Epidermal melanocyte (primary cell): Measurements from ENCODE around the gene ITGB5.
"Not testable (repeated sequence)": the region's sequence is repeated elsewhere in the genome, so short reads cannot be mapped to it uniquely, and the experiment has no call there.

Experiments
- DNase-seq: peaks from one replicate; pipeline ENCODE4 v3.0.0; 2011; ENCODE audit warnings: low spot score; ENCODE audit not compliant: insufficient read length

ITGB5 gene

DNA sequence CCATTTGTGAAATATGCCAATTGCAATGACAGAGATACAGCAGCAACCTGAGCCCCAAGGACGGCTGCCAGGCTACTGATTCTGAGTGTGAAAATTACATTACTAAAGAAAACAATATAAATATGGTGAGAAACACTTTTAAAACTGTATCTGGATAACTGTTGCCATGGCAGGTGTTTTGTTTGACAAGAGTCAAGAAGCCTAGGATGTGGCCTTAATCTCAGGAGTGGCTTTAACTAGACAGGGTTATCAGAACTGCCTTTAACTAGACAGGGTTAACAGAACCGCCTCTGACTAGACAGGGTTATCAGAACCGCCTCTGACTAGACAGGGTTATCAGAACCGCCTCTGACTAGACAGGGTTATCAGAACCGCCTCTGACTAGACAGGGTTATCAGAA, 98.1 kb downstream of the ITGB5 start:
- DNase-seq, result not testable (repeated sequence)

DNA sequence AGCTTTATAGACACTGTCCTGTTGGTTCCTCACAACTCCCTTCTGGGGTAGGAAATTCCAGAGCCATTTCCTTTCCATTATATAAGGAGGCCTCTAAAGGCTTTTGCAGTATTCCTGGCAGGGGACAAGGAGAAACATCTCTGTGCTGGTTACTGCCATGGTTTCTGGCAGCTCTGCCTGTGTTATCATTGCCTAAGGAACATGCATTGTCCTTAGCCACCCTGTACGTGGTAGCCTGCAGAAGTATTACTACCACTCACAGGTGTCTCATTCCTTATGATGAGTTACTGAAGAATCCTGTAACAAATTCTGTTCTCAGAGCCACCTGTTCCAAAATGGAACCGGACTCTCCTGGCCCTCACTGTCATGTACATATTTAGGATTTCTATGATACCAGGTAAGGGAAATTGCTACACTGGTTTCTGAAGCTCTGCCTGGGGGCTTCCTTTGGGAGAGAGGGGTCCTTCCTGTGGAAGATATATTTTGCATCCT, 98.9 kb downstream of the ITGB5 start:
- DNase-seq, result no peak

DNA sequence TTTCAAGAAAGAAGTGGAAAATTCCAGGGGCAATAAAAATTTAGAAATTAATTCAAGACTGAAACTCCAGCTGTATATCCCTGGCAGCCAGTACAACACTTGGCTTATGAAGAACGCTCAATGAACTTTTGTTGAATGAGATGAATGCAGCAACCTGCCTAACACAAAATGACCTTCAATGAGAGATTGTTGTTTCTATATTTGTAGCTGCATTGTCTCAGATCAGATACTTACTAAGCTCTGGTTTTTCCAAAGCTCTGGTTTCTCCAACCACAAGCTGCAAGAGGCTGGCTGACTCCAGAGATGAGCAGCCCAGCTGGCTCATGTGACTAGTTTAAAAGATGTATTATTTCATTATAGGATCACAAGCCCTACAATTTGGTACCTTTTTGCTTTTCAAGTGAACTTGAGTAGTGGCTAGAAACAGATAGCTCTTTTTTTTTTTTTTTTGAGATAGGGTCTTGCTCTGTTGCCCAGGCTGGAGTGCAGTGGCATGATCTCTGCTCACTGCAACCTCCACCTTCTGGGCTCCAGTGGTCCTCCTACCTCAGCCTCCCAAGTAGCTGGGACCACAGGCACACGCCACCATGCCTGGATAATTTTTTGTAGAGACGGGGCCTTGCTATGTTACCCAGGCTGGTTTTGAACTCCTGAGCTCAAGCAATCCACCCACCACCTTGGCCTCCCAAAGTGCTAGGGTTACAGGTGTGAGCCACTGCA, 99.5 kb downstream of the ITGB5 start:
- no peak for DNase-seq

DNA sequence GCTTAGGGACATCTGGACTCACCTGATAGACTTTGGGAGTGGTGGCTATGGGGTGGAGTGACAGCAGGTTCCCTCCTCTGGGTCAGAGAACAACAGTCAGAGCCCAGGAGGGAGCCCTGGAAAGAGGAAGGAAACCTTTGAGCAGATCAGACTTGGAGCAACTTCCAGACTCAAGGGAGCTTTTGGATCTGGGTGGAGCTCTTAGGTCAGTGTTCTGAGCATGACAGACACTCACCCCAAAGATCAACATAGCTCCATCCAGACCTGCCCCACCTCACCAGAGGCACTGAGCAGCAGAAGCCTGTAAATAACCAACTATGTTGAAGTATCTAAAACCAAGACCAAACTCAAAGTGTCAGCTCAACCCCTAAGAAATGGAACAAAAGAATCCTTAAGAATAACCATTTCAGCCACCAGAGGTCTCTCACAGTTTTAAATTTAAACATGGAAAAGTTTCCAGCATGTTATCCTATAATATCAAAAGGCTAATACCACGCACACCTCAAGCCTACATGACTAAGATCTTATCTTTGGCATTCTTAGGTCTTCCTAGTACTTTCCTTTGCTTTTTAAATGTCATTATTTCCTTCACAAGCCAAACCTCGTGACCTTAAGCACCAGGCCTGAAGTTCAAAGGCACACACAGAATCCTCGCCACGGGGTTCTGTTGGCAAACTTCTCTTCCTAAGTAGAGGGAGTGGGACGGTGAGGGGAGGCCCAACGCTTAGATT, 100.5 kb downstream of the ITGB5 start:
- DNase-seq, result no peak

DNA sequence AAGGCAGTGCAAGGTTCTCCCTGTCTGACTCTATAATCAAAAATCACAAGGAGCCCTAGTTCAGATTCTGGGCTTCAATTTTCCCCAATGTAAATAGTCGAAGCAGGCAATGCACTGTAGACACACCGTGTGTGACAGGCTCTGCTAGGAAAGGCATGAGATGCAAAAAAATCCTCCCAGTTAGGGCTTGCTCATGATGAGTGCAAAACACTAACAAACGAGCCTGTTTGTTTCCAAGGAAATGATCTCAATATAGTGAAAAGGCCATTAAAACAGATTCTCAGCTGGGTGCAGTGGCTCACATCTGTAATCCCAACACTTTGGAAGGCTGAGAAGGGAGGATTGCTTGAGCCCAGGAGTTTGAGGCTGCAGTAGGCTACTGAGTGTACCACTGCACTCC, 101.2 kb downstream of the ITGB5 start:
- no peak for DNase-seq

DNA sequence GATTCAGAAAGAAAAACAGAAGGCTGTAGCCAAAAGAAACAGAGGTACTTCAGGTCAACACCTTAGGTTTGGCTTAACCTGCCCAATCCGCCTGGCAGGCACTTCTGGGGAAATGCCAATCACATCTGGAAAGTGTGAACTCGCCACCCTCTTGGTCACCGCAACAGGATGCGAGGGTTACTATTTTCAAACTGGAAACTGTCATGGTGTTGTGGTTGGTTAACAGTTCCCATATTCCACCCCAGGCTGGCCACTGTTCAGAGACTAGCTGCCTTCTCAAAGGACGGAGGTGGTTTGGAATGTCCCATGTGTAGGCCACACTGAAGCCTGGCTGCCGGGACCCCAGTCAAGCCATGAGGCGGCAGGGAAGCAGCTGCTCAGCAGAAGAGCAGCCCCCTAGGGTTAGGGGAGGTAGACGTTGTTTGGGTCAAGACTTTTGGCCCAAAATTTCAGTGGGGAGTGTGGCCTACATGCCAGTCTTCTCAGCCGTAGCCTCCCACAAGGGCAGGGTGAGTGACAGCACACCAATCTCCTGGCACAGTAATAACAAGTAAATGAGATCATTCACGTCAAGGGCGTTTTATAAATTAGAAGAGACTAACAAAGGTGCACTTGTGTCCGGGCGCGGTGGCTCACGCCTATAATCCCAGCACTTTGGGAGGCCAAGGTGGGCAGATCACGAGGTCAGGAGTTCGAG, 102.3 kb downstream of the ITGB5 start:
- no peak for DNase-seq

DNA sequence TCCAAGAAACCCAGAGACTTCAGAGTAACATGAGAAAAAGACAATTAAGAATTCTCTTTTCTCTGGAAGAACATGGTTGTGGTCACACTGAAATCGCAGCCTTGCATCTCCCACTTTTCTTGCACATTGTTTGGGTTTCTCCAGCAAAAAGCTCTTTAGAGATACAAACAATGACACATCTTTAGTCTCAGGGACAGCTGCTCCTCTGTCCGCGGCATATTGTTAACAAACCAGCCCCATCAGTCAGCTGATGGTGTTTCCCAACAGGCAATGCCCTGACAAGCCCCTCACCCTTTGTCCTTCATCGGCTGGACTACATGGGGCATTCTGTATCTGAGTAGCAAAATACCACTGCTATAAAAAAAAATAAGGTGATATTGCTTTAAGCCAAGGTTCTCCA, 103.5 kb downstream of the ITGB5 start:
- DNase-seq, result no peak

DNA sequence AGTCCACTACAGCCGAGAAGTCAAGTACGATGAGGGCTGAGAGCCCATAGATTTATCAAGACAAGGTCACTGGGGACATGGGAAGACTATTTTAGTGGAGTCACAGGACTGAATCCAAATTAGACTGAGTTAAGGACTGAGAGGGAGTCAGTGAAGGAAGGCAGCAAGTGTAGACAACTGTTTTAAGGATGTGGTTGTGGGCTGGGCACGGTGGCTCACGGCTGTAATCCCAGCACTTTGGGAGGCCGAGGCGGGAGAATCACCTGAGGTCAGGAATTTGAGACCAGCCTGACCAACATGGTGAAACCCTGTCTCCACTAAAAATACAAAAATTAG, 104.8 kb downstream of the ITGB5 start:
- not testable (repeated sequence) for DNase-seq

DNA sequence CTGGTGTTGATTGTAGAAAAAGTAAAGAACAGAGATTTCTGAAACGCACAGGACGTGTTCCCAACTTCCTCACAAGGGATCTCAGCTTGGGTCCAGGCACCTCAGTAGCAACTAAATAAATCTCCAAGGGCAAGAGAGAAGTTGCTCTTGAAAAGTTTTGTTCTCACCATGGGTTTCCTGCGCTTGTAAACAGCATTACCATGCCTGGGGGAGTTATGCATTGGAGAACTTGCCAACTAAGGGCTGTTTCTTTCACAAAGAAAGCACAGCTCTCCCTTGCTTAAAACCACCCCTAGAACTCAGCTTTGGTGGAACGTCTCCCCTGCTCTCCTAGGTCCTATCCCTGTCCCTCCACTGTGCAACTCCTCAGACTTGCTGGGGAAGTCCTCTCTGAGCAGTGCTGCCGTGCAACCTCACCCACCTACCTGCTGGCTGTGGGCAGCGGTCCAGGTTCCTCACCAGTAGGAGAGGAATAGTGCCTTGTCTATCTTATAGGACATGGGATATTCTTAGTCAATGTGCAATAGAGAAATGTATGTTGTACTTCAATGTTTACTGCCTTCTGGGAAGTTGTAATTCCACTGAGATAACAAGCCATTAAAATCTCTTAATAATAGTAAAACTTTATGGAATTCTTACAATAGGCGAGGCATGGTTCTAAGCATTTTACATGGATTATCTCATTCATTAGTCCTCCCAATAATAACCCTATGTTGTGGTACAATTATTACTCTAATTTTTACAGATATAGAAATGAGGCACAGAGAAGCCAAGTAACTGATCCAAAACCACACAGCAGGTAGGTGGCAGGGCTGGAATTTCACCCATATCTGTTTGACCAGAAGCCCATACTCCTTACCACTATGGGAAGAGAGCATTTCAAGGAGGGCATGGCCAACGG, 105.4 kb downstream of the ITGB5 start:
- no peak for DNase-seq

DNA sequence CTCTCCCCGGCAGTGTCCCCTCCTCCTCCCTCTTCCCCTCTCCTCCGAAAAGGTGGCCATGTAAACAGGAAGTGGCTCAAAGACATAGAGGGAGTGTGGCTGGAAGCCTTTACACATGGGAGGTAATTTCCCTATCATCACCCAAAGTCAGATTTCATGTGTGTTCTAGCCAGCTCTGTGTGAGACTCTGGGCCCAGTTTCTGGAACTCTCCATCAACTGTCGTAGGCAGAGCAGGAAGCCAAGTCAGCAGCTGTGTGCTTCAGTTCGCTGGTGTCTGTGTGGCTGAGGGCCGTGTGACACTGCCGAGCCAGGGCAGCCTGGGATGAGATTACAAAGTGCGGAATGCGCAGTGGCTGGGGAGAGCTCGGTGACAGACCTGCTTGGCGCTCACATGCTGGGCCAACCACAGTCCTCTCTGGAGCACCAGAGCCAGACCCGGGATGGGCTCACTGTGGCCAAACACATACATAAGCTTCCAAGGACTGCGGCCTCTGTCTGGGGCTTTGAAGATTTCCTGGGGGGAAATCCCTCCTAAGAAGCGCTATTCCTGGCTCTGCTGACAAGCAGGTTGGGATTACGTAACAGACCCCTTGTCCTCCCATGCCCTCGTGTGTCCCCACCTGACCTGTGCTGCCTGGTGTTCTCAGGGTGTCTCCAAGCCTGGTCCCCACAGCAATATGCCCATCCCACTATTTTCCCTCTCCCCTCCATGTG, 106.2 kb downstream of the ITGB5 start:
- DNase-seq, result no peak

DNA sequence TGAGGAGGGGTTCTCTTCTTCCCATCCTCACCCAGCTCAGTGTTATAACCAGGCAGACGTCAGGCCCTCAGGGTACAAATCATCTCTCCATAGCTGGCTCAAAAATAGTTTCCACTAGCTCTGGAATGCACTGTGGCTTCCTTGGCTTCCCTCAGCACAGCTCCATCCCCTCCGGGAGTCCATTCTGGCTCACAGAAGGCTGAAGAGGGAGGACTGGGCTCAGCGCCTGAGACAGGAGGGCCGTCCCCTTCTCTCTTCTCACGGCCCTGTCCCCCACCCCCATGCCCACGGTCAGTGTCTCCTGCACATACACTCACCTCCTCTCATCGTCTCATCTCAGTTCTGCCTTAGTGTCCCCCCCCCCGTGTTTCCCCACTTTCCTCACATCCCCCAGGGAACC, 106.8 kb downstream of the ITGB5 start:
- DNase-seq, result peak; percentile 83

DNA sequence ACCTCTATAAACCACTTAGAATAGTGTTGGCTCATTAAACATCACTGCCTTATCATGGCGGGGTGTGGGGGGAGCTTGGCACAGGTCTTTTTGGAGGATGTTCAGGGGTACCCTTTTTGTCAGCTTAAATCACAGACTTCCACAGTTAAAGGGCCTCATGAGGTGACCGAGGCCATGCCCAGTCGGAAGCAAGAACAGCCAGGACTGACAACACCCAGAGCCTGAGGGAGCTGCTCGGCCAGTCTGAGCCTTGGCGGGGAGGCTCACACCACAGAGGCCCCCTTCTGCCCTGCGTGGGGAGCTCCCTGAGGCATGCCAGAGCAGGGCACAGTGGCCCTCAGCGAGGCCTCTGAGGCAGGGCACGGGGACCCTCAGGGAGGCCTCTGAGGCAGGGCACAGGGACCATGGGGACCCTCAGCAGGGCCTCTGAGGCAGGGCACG, 107.4 kb downstream of the ITGB5 start:
- no peak for DNase-seq

DNA sequence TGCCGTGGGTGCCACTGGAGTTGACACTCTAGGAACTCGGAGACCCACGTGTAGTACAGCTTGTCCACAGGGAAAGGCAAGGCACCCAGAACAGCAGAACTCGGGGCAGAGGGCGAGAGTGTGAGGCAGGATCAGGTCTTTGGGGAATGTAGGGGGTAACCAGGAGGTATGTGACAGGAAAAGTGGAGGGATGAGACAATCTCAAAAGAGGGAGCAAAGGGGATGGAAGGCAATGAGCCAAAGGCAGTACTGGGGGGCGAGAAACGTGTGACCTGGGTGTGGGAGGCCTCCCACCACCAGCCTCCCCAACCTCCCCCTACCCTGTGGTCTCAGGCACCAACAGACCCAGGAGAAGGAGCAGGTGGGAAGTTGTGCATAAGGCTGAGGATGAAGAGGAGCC, 108.0 kb downstream of the ITGB5 start:
- DNase-seq, result no peak

DNA sequence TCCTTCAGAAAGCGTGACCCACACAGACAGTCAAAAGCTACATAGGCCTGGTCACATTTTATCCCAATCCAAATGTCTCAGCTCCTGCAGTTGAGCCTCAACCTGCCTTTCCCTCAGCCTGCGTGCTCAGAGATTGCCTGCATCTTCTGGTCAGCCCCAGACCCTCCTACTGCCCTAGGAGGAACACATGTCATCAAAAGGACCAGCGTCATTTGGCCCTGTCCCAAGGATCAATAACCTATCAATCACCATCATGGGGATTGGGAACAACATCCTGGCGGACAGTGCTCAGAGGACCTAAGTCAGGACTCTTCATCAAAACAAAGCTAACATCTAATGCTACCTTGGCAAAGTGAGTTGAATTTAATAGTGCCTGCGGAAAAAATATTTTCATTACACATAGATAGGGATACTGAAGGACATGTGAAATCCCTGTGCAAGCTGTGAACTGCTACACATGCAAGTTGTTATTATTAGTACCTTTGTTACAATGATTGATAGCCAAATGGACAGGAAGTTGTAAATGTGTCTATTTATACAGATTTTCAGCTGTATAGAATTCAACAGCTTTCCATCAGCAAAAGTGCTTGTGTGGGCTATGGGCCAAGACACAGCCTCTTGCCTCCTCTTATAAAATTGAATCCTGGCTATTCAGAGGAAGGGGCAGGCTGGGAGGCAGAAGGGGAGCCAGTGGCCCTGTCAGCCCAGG, 109.2 kb downstream of the ITGB5 start:
- no peak for DNase-seq

DNA sequence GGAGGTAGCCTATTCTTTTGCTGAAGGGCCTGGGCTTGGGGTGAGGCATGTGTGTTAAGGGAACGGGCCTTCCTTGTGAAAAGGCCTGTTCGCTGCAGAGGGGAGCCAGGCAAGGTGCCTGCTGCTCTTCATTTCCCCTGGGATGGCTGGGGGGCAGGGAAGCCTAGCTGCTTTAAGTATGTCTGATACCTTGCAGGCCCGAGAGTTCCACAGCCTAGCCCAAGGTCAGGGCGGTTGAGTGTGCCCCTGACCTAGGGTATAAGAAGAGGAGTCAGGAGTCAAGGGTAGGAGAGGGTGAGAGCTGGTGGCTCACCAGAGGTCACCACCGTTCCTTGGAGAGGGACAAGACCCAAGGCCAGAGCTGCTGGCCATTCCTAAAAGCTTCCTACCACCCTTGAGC, 110.3 kb downstream of the ITGB5 start:
- DNase-seq, result no peak

DNA sequence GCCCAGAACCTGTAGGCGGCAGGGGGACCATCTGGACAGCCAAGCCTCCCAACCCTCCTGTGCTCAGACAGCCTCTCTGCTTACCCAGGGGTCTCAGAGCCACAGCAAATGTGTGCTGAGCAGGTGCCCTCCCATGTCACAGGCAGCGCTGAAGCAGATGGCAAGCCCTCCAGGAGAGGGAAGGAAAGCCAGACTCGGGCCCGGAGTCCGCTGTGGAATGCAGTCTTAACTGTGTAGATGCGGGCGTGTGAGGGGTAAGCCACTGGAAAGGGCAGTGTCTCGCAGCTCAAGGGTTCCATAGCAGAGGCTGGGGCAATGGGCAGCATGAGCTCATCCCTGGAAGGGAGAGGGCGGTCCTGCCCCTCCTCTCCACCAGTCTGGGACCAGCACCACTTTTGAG, 111.3 kb downstream of the ITGB5 start:
- no peak for DNase-seq

DNA sequence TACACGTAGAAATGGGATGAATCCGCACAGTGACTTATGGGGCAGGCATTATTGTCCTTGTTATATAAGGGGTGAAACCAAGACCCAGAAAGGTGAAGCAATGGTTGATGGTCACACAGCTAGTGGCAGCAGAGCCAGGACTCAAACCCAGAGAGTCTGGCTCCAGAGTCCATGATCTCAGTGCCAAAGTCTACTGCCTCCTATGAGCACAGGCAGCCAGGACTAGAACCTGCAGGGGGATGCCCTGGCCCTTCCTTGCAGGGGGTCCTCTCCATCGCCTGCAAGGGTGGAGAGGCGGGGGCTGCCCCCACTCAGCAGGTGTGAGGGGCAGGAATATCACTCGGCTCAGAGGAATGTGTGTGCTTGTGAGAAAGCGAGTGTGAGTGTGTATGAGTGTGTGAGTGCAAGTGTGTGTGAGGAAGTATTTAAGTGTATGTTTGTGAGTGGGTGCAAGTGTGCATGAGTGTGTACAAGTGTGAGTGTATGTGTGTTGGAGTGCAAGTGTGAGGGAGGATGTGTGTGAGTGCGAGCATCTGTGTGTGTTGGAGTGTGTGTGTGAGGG, 112.2 kb downstream of the ITGB5 start:
- DNase-seq, result no peak

DNA sequence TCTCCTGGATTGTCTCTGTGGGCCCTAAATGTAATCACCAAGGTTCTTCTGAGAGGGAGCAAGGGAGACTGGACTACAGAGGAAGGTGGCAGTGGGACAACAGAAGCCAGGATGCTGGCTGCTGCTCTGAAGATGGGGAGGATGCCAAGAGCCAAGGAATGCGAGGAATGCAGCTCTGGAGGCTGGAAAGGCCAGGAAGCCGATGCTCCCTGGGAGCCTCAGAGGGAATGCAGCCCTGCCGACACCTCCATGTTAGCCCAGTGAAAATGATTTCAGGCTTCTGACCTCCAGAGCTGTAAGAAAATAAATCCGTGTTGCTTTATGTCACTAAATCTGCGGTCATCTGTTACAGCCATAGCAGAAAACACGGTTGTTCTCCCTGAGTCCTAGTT, 112.8 kb downstream of the ITGB5 start:
- peak; percentile 57 for DNase-seq

DNA sequence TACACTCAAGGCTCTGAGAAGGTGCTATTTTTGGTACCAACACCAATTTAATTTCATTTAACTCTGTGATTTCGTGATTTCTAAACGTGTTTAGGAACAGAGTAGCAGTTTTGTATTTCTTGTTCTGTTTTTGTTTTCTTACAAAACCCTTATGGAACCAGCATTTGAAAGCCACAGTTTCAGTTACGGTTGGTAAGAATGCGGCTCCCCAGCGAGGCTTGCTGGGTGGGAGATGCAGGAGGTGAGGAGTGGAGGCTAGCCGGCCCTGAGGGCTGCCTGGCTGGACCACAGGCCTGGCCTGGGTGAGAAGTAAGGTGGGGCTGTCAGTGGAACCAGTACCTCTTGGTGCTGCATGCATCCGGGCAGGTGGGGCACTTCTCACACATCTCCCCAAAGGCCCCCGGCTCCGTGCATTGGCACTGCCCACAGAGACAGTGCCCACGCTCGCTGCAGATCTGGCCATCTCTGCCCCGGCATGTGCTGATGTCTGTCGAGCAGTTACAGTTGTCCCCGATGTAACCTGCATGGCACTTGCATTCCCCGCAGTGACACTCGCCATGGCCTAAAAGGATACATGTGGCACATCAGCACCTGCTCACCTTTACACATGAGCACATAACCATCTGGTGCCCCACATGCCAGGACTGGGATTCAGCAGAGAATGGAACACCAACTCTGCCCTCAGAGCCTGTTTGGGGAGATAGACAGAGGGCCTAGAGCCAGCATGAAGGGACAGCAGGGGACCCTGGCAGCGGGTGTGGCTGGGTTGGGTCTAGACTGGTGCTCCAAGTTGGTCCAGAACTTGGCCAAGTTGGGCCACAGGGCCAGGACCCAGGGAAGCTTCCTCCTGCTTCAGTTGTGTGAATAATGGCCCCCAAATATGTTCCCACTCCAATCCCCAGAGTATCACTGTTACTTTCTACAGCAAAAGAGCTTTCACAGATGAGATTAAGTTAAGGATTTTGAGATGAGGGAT, 113.5 kb downstream of the ITGB5 start:
- no peak for DNase-seq
